Small intestine (tissue), 7 donors: Measurements from ENCODE around the gene AMDHD1. TPM values are rescaled to one million over a fixed set of nuclear protein-coding genes. Genes with fewer than 3 reads are reported as not detected.
"Not testable (repeated sequence)": the region's sequence is repeated elsewhere in the genome, so short reads cannot be mapped to it uniquely, and the experiment has no call there.

Experiments used
- DNase-seq, 2 donors: peaks; one replicate each; pipeline versions ENCODE4 v3.0.0 to v3.0.0-alpha.2; 2013
- FAIRE-seq: peaks from 2 replicates; lab custom pipeline; 2012; peaks lifted over from hg19 to GRCh38; lab: Jason Lieb, UNC
- H3K27ac ChIP-seq, 3 donors: one replicate each; pipeline ENCODE4 v1.5.1; 2013; ENCODE audit warnings: low read length in 2 of 3, mild to moderate bottlenecking in 2 of 3, control low read depth in 1 of 3, inconsistent platforms in 1 of 3, low read depth in 1 of 3, moderate library complexity in 1 of 3
- H3K27me3 ChIP-seq, 3 donors: one replicate each; pipeline ENCODE4 v1.6.1; 2013; ENCODE audit warnings: low read length in 3 of 3, inconsistent platforms in 1 of 3; ENCODE audit not compliant: control insufficient read depth in 3 of 3, insufficient read depth in 3 of 3
- H3K36me3 ChIP-seq, 3 donors: one replicate each; pipeline ENCODE4 v1.6.1; 2013; ENCODE audit warnings: low read length in 3 of 3, inconsistent platforms in 1 of 3, low read depth in 1 of 3, mild to moderate bottlenecking in 1 of 3, moderate library complexity in 1 of 3; ENCODE audit not compliant: control insufficient read depth in 3 of 3, insufficient read depth in 2 of 3
- H3K4me1 ChIP-seq, 3 donors: one replicate each; pipeline ENCODE4 v1.6.1; 2013; ENCODE audit warnings: low read length in 2 of 3, inconsistent platforms in 1 of 3, low read depth in 1 of 3, mild to moderate bottlenecking in 1 of 3, moderate library complexity in 1 of 3; ENCODE audit not compliant: control insufficient read depth in 3 of 3, insufficient read depth in 2 of 3
- H3K4me3 ChIP-seq, 3 donors: one replicate each; pipeline ENCODE4 v1.5.1; 2013; ENCODE audit warnings: low read length in 3 of 3, control low read depth in 1 of 3, inconsistent platforms in 1 of 3, low read depth in 1 of 3, mild to moderate bottlenecking in 1 of 3, moderate library complexity in 1 of 3
- H3K9me3 ChIP-seq, 2 donors: one replicate each; pipeline ENCODE4 v1.6.1; 2013; ENCODE audit warnings: low read depth in 1 of 2, low read length in 1 of 2; ENCODE audit not compliant: control insufficient read depth in 2 of 2, insufficient read depth in 1 of 2
- WGBS, 3 donors: extraction: QIAGEN DNeasy Blood & Tissue Kit; methylation state at CpG; one replicate each; pipeline ENCODE4 v1.1.7; 2013; 5-methylcytosine and 5-hydroxymethylcytosine counted together
- polyA plus RNA-seq, 4 donors: library from polyadenylated mRNA; stranded (reverse) in 3 of 4; unstranded in 1 of 4; fragments of 200-250 nt in 3 of 4; fragments of 120-200 nt in 1 of 4; gene quantifications; one replicate each; pipeline versions ENCODE4 v1.2.1 to v1.2.3, GENCODE V29; 2013
- donor health status: healthy with polysubstance abuse.
- donor health status: control.
- donor health status: control.
- donor health status: Bipolar disorder and iron deficiency.
- donor health status: healthy.

Gene AMDHD1
- polyA plus RNA-seq, 4 donors = 0.61 to 10.9 (median 0.85) TPM

DNA sequence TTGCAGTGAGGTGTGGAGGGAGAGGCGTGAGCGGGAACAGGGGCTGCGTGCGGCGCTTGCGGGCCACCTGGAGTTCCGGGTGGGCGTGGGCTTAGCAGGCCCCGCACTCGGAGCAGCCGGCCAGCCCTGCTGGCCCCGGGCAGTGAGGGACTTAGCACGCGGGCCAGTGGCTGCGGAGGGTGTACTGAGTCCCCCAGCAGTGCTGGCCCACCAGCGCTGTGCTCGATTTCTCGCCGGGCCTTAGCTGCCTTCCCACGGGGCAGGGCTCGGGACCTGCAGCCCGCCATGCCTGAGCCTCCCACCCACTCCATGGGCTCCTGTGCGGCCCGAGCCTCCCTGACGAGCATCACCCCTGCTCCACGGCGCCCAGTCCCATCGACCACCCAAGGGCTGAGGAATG lies 26.0 kb downstream of the AMDHD1 start:
- H3K36me3 ChIP-seq, H3K27ac ChIP-seq, DNase-seq, H3K27me3 ChIP-seq, H3K4me3 ChIP-seq, H3K9me3 ChIP-seq, FAIRE-seq: not testable (repeated sequence)
- peaks cover 0 to 11% (median 0%) of the 10 kb centered on the region in 3 donors for H3K4me1 ChIP-seq
- 95 to 96% (median 96%) methylated on average over 17 to 28 of the region's 28 CpGs for WGBS, 3 donors

GRCh38 chr12:95970905-95971304 lies 27.8 kb downstream of the AMDHD1 start:
- H3K9me3 ChIP-seq = no peaks in the 10 kb centered on the region
- H3K4me3 ChIP-seq = no peak overlapping the region
- FAIRE-seq (no peak), DNase-seq (no peak)
- H3K27ac ChIP-seq = no peak overlapping the region
- peaks cover 0 to 2% (median 0%) of the 10 kb centered on the region in 3 donors for H3K36me3 ChIP-seq
- H3K4me1 ChIP-seq = peaks cover 0 to 18% (median 0%) of the 10 kb centered on the region in 3 donors
- WGBS, 3 donors = 74 to 90% (median 84%) methylated on average over 7 of the region's 7 CpGs
- H3K27me3 ChIP-seq = no peaks in the 10 kb centered on the region

GRCh38 chr12:95972832-95973456 lies 29.8 kb downstream of the AMDHD1 start:
- Histone ChIP-seq H3K36me3 (peaks cover 0 to 5% (median 0%) of the 10 kb centered on the region in 3 donors), H3K4me1 (peaks cover 0 to 18% (median 0%) of the 10 kb centered on the region in 3 donors), H3K27me3 (no peaks in the 10 kb centered on the region), H3K9me3 (no peaks in the 10 kb centered on the region), H3K27ac (peak overlapping the region in 1 of 3 donors; percentile 59), H3K4me3 (no peak overlapping the region)
- FAIRE-seq = no peak
- peak in 1 of 2 donors; percentile 73 for DNase-seq
- whole genome bisulfite sequencing, 3 donors = 72 to 91% (median 75%) methylated on average over 4 of the region's 4 CpGs

GRCh38 chr12:95974358-95974757 lies 31.2 kb downstream of the AMDHD1 start:
- DNase-seq = peak; percentile 23 to 42
- Histone ChIP-seq H3K4me3 (no peak overlapping the region), H3K4me1 (peaks cover 0 to 18% (median 0%) of the 10 kb centered on the region in 3 donors), H3K9me3 (no peaks in the 10 kb centered on the region), H3K27ac (peak overlapping the region in 1 of 3 donors; percentile 59), H3K36me3 (peaks cover 0 to 5% (median 0%) of the 10 kb centered on the region in 3 donors), H3K27me3 (no peaks in the 10 kb centered on the region)
- WGBS, 3 donors = 17 to 43% (median 26%) methylated on average over 2 of the region's 2 CpGs
- FAIRE-seq = no peak

DNA sequence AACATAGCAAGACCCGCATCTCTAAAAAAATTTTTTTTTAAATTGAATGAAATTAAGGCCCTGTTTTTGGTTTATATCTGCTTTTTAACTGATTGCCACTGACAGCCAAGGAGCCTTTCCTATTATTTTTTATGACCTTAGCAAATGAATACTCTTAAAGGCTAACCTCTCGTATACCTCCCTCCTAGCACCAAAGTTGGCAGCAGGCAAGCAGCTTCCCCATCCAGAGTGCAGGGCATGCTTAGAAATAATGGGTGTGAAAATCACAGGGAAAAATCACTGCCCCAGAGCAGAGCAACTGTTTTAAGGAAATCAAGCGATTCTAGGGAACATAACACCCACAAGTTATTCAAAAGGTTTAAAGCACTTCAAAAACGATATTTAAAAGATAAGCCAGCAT lies 32.4 kb downstream of the AMDHD1 start:
- H3K27ac ChIP-seq = no peak overlapping the region
- H3K9me3 ChIP-seq = no peaks in the 10 kb centered on the region
- peaks cover 0 to 5% (median 0%) of the 10 kb centered on the region in 3 donors for H3K36me3 ChIP-seq
- 77 to 93% (median 78%) methylated on average over 4 of the region's 4 CpGs for WGBS, 3 donors
- FAIRE-seq (no peak), DNase-seq (no peak)
- peaks cover 0 to 21% (median 0%) of the 10 kb centered on the region in 3 donors for H3K4me1 ChIP-seq
- no peak overlapping the region for H3K4me3 ChIP-seq
- H3K27me3 ChIP-seq = no peaks in the 10 kb centered on the region

GRCh38 chr12:95976416-95976832 lies 33.3 kb downstream of the AMDHD1 start:
- DNase-seq (no peak), FAIRE-seq (no peak)
- Histone ChIP-seq H3K4me3 (no peak overlapping the region), H3K27me3 (no peaks in the 10 kb centered on the region), H3K27ac (no peak overlapping the region), H3K36me3 (peaks cover 0 to 5% (median 0%) of the 10 kb centered on the region in 3 donors), H3K9me3 (no peaks in the 10 kb centered on the region), H3K4me1 (peaks cover 0 to 22% (median 0%) of the 10 kb centered on the region in 3 donors)
- WGBS, 3 donors = 93 to 95% (median 93%) methylated on average over 8 of the region's 8 CpGs

DNA sequence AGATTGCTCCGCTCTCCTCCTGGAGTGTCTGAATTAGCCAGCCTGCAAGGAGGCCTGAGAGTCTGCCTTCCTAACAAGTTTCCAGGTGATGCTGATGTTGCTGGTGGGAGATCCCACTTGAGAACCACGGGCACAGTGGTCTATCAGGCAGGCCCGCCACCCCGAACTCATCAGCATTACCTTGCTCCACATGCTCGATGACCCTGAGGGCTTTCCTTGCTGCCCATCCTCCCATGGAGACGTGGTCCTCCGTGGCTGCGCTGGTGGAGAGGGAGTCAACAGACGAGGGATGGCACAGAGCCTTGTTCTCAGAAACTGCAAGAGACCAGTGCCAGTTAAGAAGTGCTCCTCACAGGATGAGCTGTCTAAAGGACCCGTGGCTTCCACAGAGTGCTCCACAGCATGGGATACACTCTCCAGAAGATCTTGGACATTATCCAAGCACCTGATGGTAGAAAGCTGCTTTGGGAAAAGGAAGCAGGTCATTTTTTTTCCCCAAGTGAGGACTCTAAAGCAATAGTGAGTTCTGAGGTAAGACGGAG lies 34.7 kb downstream of the AMDHD1 start:
- Histone ChIP-seq H3K27ac (no peak overlapping the region), H3K27me3 (no peaks in the 10 kb centered on the region), H3K36me3 (peaks cover 0 to 3% (median 0%) of the 10 kb centered on the region in 3 donors), H3K4me1 (peaks cover 0 to 14% (median 0%) of the 10 kb centered on the region in 3 donors), H3K4me3 (no peak overlapping the region), H3K9me3 (no peaks in the 10 kb centered on the region)
- FAIRE-seq (no peak), DNase-seq (no peak)
- WGBS, 3 donors = 87 to 88% (median 88%) methylated on average over 11 of the region's 11 CpGs

- H3K36me3 ChIP-seq = peaks cover 0 to 3% (median 0%) of the 10 kb centered on the region in 3 donors
- no peak for FAIRE-seq
- peaks cover 0 to 14% (median 0%) of the 10 kb centered on the region in 3 donors for H3K4me1 ChIP-seq
- no peak for DNase-seq
- no peaks in the 10 kb centered on the region for H3K9me3 ChIP-seq
- no peak overlapping the region for H3K4me3 ChIP-seq
- WGBS, 3 donors = 88 to 94% (median 93%) methylated on average over 5 of the region's 5 CpGs
- no peak overlapping the region for H3K27ac ChIP-seq
- no peaks in the 10 kb centered on the region for H3K27me3 ChIP-seq
Measured at GRCh38 chr12:95978351-95978750, 35.2 kb downstream of the AMDHD1 start.
